Activated CD4-positive, alpha-beta memory T cell treated with anti-CD3 and anti-CD28 coated beads for 36 hours (primary cell): Measurements from ENCODE around the gene CCR5AS.
"Not testable (repeated sequence)": the region's sequence is repeated elsewhere in the genome, so short reads cannot be mapped to it uniquely, and the experiment has no call there.

Source experiments
- CTCF ChIA-PET: fragments of 350-600 bp; sonication (Branson Sonifier 250); formaldehyde crosslinking; loops from one replicate; lab custom pipeline; 2021; ENCODE audit warnings: antibody characterized with exemption, inconsistent platforms; lab: Charles Lee
- POLR2A ChIA-PET: fragments of 350-600 bp; sonication (Branson Sonifier 250); formaldehyde crosslinking; loops from one replicate; lab custom pipeline; 2021; ENCODE audit warnings: antibody characterized with exemption; lab: Charles Lee
- DNase-seq: peaks from one replicate; pipeline ENCODE4 v3.0.0-alpha.2; 2020
- H3K27ac Mint-ChIP-seq: one replicate; pipeline ENCODE4 v1.8.0; 2021; ENCODE audit warnings: mixed read lengths
- H3K27me3 Mint-ChIP-seq: one replicate; pipeline ENCODE4 v1.8.0; 2021; ENCODE audit warnings: mixed read lengths
- H3K36me3 Mint-ChIP-seq: one replicate; pipeline ENCODE4 v1.8.0; 2021; ENCODE audit warnings: mixed read lengths
- H3K4me1 Mint-ChIP-seq: one replicate; pipeline ENCODE4 v1.8.0; 2021; ENCODE audit warnings: low read depth, mixed read lengths
- H3K4me3 Mint-ChIP-seq: one replicate; pipeline ENCODE4 v1.8.0; 2021; ENCODE audit warnings: mild to moderate bottlenecking, mixed read lengths
- H3K9me3 Mint-ChIP-seq: one replicate; pipeline ENCODE4 v1.8.0; 2021; ENCODE audit warnings: mixed read lengths
- intact Hi-C: fragments of 100-400 bp; cut with micrococcal nuclease; formaldehyde crosslinking; loops from one replicate; pipeline ENCODE4 v1.15.1; 2023

CCR5AS gene

GRCh38 chr3:46350262-46350565, 56.7 kb downstream of the CCR5AS start:
- Mint-ChIP-seq H3K4me3 (no peak overlapping the region), H3K27ac (peak overlapping the region; percentile 73)

GRCh38 chr3:46349484-46350261, 57.2 kb downstream of the CCR5AS start:
- Mint-ChIP-seq H3K4me3 (no peak overlapping the region), H3K27me3 (peaks cover 17% of the 10 kb centered on the region)

More at GRCh38 chr3:46350262-46350565, 56.7 kb downstream of the CCR5AS start:
- H3K4me1 Mint-ChIP-seq = peaks cover 62% of the 10 kb centered on the region
- POLR2A ChIA-PET = interaction anchor here (0.6 to 1.3 kb wide), 3 partner anchors 20 to 191 kb away, joined by 3 to 6 read pairs (median 3); no protein-coding TSS in a partner anchor
- CTCF ChIA-PET = interaction anchor here (0.8 to 2.3 kb wide), 4 partner anchors 19 to 143 kb away, joined by 3 to 11 read pairs (median 4); no protein-coding TSS in a partner anchor
- H3K36me3 Mint-ChIP-seq = peaks cover 10% of the 10 kb centered on the region
- peaks cover 21% of the 10 kb centered on the region for H3K27me3 Mint-ChIP-seq
- intact Hi-C loops = no loop called here
- H3K9me3 Mint-ChIP-seq = peaks cover 4% of the 10 kb centered on the region
- DNase-seq = no peak

GRCh38 chr3:46348823-46349482, 57.9 kb downstream of the CCR5AS start:
- POLR2A ChIA-PET = interaction anchor here (0.8 kb wide), 2 partner anchors 21 to 49 kb away, joined by 3 read pairs; no protein-coding TSS in a partner anchor
- H3K4me3 Mint-ChIP-seq = no peak overlapping the region
- no peak for DNase-seq
- H3K27me3 Mint-ChIP-seq = peaks cover 12% of the 10 kb centered on the region
- H3K36me3 Mint-ChIP-seq = peaks cover 10% of the 10 kb centered on the region
- peak overlapping the region; percentile 73 for H3K27ac Mint-ChIP-seq
- H3K4me1 Mint-ChIP-seq = peaks cover 51% of the 10 kb centered on the region
- CTCF ChIA-PET = interaction anchor here (1.9 kb wide), 1 partner anchor 73 kb away, joined by 5 read pairs; no protein-coding TSS in a partner anchor
- peaks cover 4% of the 10 kb centered on the region for H3K9me3 Mint-ChIP-seq
- intact Hi-C loops = loop anchor here (2.0 kb wide), 1 partner anchor 14 kb away; no protein-coding TSS in a partner anchor

More at GRCh38 chr3:46349484-46350261, 57.2 kb downstream of the CCR5AS start:
- Mint-ChIP-seq H3K27ac (peak overlapping the region; percentile 73), H3K4me1 (peaks cover 58% of the 10 kb centered on the region), H3K36me3 (peaks cover 10% of the 10 kb centered on the region), H3K9me3 (peaks cover 4% of the 10 kb centered on the region)
- intact Hi-C loops = loop anchor here (2.0 kb wide), 1 partner anchor 15 kb away; no protein-coding TSS in a partner anchor
- ChIA-PET CTCF (interaction anchor here (0.8 to 1.9 kb wide), 4 partner anchors 23 to 142 kb away, joined by 3 to 5 read pairs (median 4); no protein-coding TSS in a partner anchor), POLR2A (interaction anchor here (0.8 to 1.3 kb wide), 2 partner anchors 20 to 50 kb away, joined by 3 to 6 read pairs; no protein-coding TSS in a partner anchor)
- no peak for DNase-seq

- intact Hi-C loops = no loop called here
- Mint-ChIP-seq H3K9me3 (peaks cover 13% of the 10 kb centered on the region), H3K27me3 (no peaks in the 10 kb centered on the region), H3K36me3 (peaks cover 15% of the 10 kb centered on the region), H3K4me3 (no peak overlapping the region), H3K27ac (no peak overlapping the region), H3K4me1 (peaks cover 11% of the 10 kb centered on the region)
- ChIA-PET POLR2A (no interaction called here), CTCF (no interaction called here)
- DNase-seq = no peak
These were observed 62.4 kb downstream of the CCR5AS start for GRCh38 chr3:46344476-46344875.

- peaks cover 25% of the 10 kb centered on the region for H3K9me3 Mint-ChIP-seq
- no peaks in the 10 kb centered on the region for H3K27me3 Mint-ChIP-seq
- CTCF ChIA-PET = no interaction called here
These were observed 68.0 kb downstream of the CCR5AS start for GRCh38 chr3:46338840-46339239.

GRCh38 chr3:46337911-46338310, 69.0 kb downstream of the CCR5AS start:
- H3K9me3 Mint-ChIP-seq = peaks cover 25% of the 10 kb centered on the region
- H3K36me3 Mint-ChIP-seq = peaks cover 16% of the 10 kb centered on the region
- peaks cover 8% of the 10 kb centered on the region for H3K4me1 Mint-ChIP-seq
- CTCF ChIA-PET = interaction anchor here (0.6 kb wide), 1 partner anchor 54 kb away, joined by 3 read pairs; no protein-coding TSS in a partner anchor
- H3K27ac Mint-ChIP-seq = no peak overlapping the region
- intact Hi-C loops = no loop called here
- H3K4me3 Mint-ChIP-seq = no peak overlapping the region
- DNase-seq = no peak
- POLR2A ChIA-PET = no interaction called here
- peaks cover 4% of the 10 kb centered on the region for H3K27me3 Mint-ChIP-seq

More at GRCh38 chr3:46338840-46339239, 68.0 kb downstream of the CCR5AS start:
- intact Hi-C loops = no loop called here
- peaks cover 16% of the 10 kb centered on the region for H3K36me3 Mint-ChIP-seq
- no peak for DNase-seq
- H3K4me3 Mint-ChIP-seq = no peak overlapping the region
- H3K4me1 Mint-ChIP-seq = peaks cover 8% of the 10 kb centered on the region
- no peak overlapping the region for H3K27ac Mint-ChIP-seq
- POLR2A ChIA-PET = no interaction called here

- peaks cover 25% of the 10 kb centered on the region for H3K9me3 Mint-ChIP-seq
- H3K27ac Mint-ChIP-seq = no peak overlapping the region
- POLR2A ChIA-PET = interaction anchor here (0.8 to 2.3 kb wide), 5 partner anchors 19 to 50 kb away, joined by 3 to 9 read pairs (median 5); no protein-coding TSS in a partner anchor
- DNase-seq = no peak
- peaks cover 16% of the 10 kb centered on the region for H3K36me3 Mint-ChIP-seq
- peaks cover 8% of the 10 kb centered on the region for H3K4me1 Mint-ChIP-seq
- H3K27me3 Mint-ChIP-seq = peaks cover 16% of the 10 kb centered on the region
- intact Hi-C loops = loop anchor here (1.0 to 2.0 kb wide), 4 partner anchors 13 to 36 kb away; no protein-coding TSS in a partner anchor
- H3K4me3 Mint-ChIP-seq = no peak overlapping the region
- CTCF ChIA-PET = interaction anchor here (1.0 to 1.2 kb wide), 5 partner anchors 19 to 256 kb away, joined by 3 to 7 read pairs (median 3); partner anchors contain the start of gene CCR2
These were observed 71.3 kb downstream of the CCR5AS start for GRCh38 chr3:46335541-46335940.

- DNase-seq = peak; percentile 30
- Mint-ChIP-seq H3K27ac (no peak overlapping the region), H3K9me3 (peaks cover 21% of the 10 kb centered on the region), H3K4me3 (no peak overlapping the region), H3K4me1 (peaks cover 8% of the 10 kb centered on the region), H3K36me3 (peaks cover 16% of the 10 kb centered on the region), H3K27me3 (peaks cover 16% of the 10 kb centered on the region)
- intact Hi-C loops = loop anchor here (1.0 to 2.0 kb wide), 4 partner anchors 14 to 36 kb away; no protein-coding TSS in a partner anchor
- CTCF ChIA-PET = interaction anchor here (1.0 to 1.2 kb wide), 3 partner anchors 34 to 62 kb away, joined by 3 to 7 read pairs (median 3); no protein-coding TSS in a partner anchor
- POLR2A ChIA-PET = interaction anchor here (0.8 to 2.3 kb wide), 6 partner anchors 20 to 77 kb away, joined by 3 to 9 read pairs (median 4); no protein-coding TSS in a partner anchor
These were observed 72.0 kb downstream of the CCR5AS start for GRCh38 chr3:46334741-46335478.

GRCh38 chr3:46330676-46331075, 76.2 kb downstream of the CCR5AS start:
- H3K27ac Mint-ChIP-seq, intact Hi-C loops, CTCF ChIA-PET, POLR2A ChIA-PET, DNase-seq, H3K36me3 Mint-ChIP-seq, H3K4me3 Mint-ChIP-seq, H3K4me1 Mint-ChIP-seq, H3K9me3 Mint-ChIP-seq: not testable (repeated sequence)
- peaks cover 16% of the 10 kb centered on the region for H3K27me3 Mint-ChIP-seq

- H3K9me3 Mint-ChIP-seq = no peaks in the 10 kb centered on the region
- H3K36me3 Mint-ChIP-seq = no peaks in the 10 kb centered on the region
- ChIA-PET CTCF (no interaction called here), POLR2A (no interaction called here)
- no peak for DNase-seq
- no peak overlapping the region for H3K27ac Mint-ChIP-seq
- H3K27me3 Mint-ChIP-seq = peaks cover 1% of the 10 kb centered on the region
- intact Hi-C loops = no loop called here
- H3K4me3 Mint-ChIP-seq = no peak overlapping the region
- no peaks in the 10 kb centered on the region for H3K4me1 Mint-ChIP-seq
These were observed 81.1 kb downstream of the CCR5AS start for GRCh38 chr3:46325645-46326300.

GRCh38 chr3:46324036-46324435, 82.8 kb downstream of the CCR5AS start:
- ChIA-PET POLR2A (no interaction called here), CTCF (interaction anchor here (1.5 kb wide), 1 partner anchor 245 kb away, joined by 4 read pairs; no protein-coding TSS in a partner anchor)
- no peaks in the 10 kb centered on the region for H3K9me3 Mint-ChIP-seq
- H3K36me3 Mint-ChIP-seq = no peaks in the 10 kb centered on the region
- H3K27me3 Mint-ChIP-seq = peaks cover 1% of the 10 kb centered on the region
- no peak overlapping the region for H3K27ac Mint-ChIP-seq
- no peaks in the 10 kb centered on the region for H3K4me1 Mint-ChIP-seq
- intact Hi-C loops = no loop called here
- no peak overlapping the region for H3K4me3 Mint-ChIP-seq
- no peak for DNase-seq
